Activated CD4-positive, alpha-beta memory T cell treated with anti-CD3 and anti-CD28 coated beads for 36 hours (primary cell): ENCODE measurements around the gene DUSP22. TPM values are rescaled to one million over a fixed set of nuclear protein-coding genes. Genes with fewer than 3 reads are reported as not detected.

Source experiments
- CTCF ChIA-PET: fragments of 350-600 bp; sonication (Branson Sonifier 250); formaldehyde crosslinking; loops from one replicate; lab custom pipeline; 2021; ENCODE audit warnings: antibody characterized with exemption, inconsistent platforms; lab: Charles Lee
- POLR2A ChIA-PET: fragments of 350-600 bp; sonication (Branson Sonifier 250); formaldehyde crosslinking; loops from one replicate; lab custom pipeline; 2021; ENCODE audit warnings: antibody characterized with exemption; lab: Charles Lee
- DNase-seq: peaks from one replicate; pipeline ENCODE4 v3.0.0-alpha.2; 2020
- H3K27ac Mint-ChIP-seq: one replicate; pipeline ENCODE4 v1.8.0; 2021; ENCODE audit warnings: mixed read lengths
- H3K27me3 Mint-ChIP-seq: one replicate; pipeline ENCODE4 v1.8.0; 2021; ENCODE audit warnings: mixed read lengths
- H3K36me3 Mint-ChIP-seq: one replicate; pipeline ENCODE4 v1.8.0; 2021; ENCODE audit warnings: mixed read lengths
- H3K4me1 Mint-ChIP-seq: one replicate; pipeline ENCODE4 v1.8.0; 2021; ENCODE audit warnings: low read depth, mixed read lengths
- H3K4me3 Mint-ChIP-seq: one replicate; pipeline ENCODE4 v1.8.0; 2021; ENCODE audit warnings: mild to moderate bottlenecking, mixed read lengths
- H3K9me3 Mint-ChIP-seq: one replicate; pipeline ENCODE4 v1.8.0; 2021; ENCODE audit warnings: mixed read lengths
- intact Hi-C: fragments of 100-400 bp; cut with micrococcal nuclease; formaldehyde crosslinking; loops from one replicate; pipeline ENCODE4 v1.15.1; 2023
- total RNA-seq, 2 experiments: library from RNA; stranded (reverse); gene quantifications; one replicate each; pipeline ENCODE4 v1.2.3, GENCODE V29; 2021

The DUSP22 gene
- total RNA-seq, 2 experiments from 2014 or later = 28.0 to 28.7 TPM

GRCh38 chr6:381742-382461 is 89.6 kb downstream of the DUSP22 start:
- intact Hi-C loops = no loop called here
- DNase-seq = no peak
- H3K36me3 Mint-ChIP-seq = no peaks in the 10 kb centered on the region
- H3K27ac Mint-ChIP-seq = no peak overlapping the region
- no peaks in the 10 kb centered on the region for H3K4me1 Mint-ChIP-seq
- no peaks in the 10 kb centered on the region for H3K9me3 Mint-ChIP-seq
- H3K4me3 Mint-ChIP-seq = no peak overlapping the region
- POLR2A ChIA-PET = no interaction called here
- CTCF ChIA-PET = no interaction called here
- H3K27me3 Mint-ChIP-seq = peaks cover 37% of the 10 kb centered on the region

- Mint-ChIP-seq H3K36me3 (no peaks in the 10 kb centered on the region), H3K4me3 (no peak overlapping the region), H3K9me3 (no peaks in the 10 kb centered on the region), H3K27ac (no peak overlapping the region), H3K27me3 (peaks cover 35% of the 10 kb centered on the region), H3K4me1 (no peaks in the 10 kb centered on the region)
- CTCF ChIA-PET = no interaction called here
- no peak for DNase-seq
- POLR2A ChIA-PET = no interaction called here
- intact Hi-C loops = no loop called here
Observed at GRCh38 chr6:382883-383810, 90.9 kb downstream of the DUSP22 start.

- intact Hi-C loops = no loop called here
- Mint-ChIP-seq H3K4me3 (no peak overlapping the region), H3K9me3 (no peaks in the 10 kb centered on the region), H3K27ac (no peak overlapping the region), H3K36me3 (no peaks in the 10 kb centered on the region), H3K4me1 (peaks cover 3% of the 10 kb centered on the region), H3K27me3 (peaks cover 33% of the 10 kb centered on the region)
- ChIA-PET CTCF (interaction anchor here (0.5 kb wide), 1 partner anchor 12 kb away, joined by 3 read pairs; no protein-coding TSS in a partner anchor), POLR2A (no interaction called here)
- DNase-seq = no peak
Observed at GRCh38 chr6:383856-384255, 91.6 kb downstream of the DUSP22 start.

- POLR2A ChIA-PET = no interaction called here
- Mint-ChIP-seq H3K27me3 (peaks cover 31% of the 10 kb centered on the region), H3K36me3 (no peaks in the 10 kb centered on the region), H3K9me3 (no peaks in the 10 kb centered on the region), H3K27ac (no peak overlapping the region), H3K4me3 (no peak overlapping the region), H3K4me1 (peaks cover 13% of the 10 kb centered on the region)
- intact Hi-C loops = no loop called here
- CTCF ChIA-PET = no interaction called here
- DNase-seq = no peak
Observed at GRCh38 chr6:384898-385297, 92.6 kb downstream of the DUSP22 start.

GRCh38 chr6:385614-386013 is 93.3 kb downstream of the DUSP22 start:
- DNase-seq = no peak
- no peak overlapping the region for H3K4me3 Mint-ChIP-seq
- intact Hi-C loops = no loop called here
- H3K27ac Mint-ChIP-seq = no peak overlapping the region
- POLR2A ChIA-PET = no interaction called here
- no peaks in the 10 kb centered on the region for H3K36me3 Mint-ChIP-seq
- no peaks in the 10 kb centered on the region for H3K9me3 Mint-ChIP-seq
- peaks cover 18% of the 10 kb centered on the region for H3K4me1 Mint-ChIP-seq
- CTCF ChIA-PET = no interaction called here
- H3K27me3 Mint-ChIP-seq = peaks cover 26% of the 10 kb centered on the region

- Mint-ChIP-seq H3K9me3 (no peaks in the 10 kb centered on the region), H3K27ac (no peak overlapping the region), H3K4me1 (peaks cover 24% of the 10 kb centered on the region), H3K4me3 (no peak overlapping the region), H3K36me3 (peaks cover 5% of the 10 kb centered on the region), H3K27me3 (peaks cover 17% of the 10 kb centered on the region)
- no peak for DNase-seq
- POLR2A ChIA-PET = no interaction called here
- intact Hi-C loops = no loop called here
- CTCF ChIA-PET = interaction anchor here (1.0 kb wide), 1 partner anchor 207 kb away, joined by 5 read pairs; no protein-coding TSS in a partner anchor
Observed at GRCh38 chr6:386688-387266, 94.5 kb downstream of the DUSP22 start.

- Mint-ChIP-seq H3K27me3 (peaks cover 15% of the 10 kb centered on the region), H3K4me3 (no peak overlapping the region), H3K9me3 (no peaks in the 10 kb centered on the region), H3K36me3 (peaks cover 8% of the 10 kb centered on the region), H3K4me1 (peaks cover 24% of the 10 kb centered on the region), H3K27ac (no peak overlapping the region)
- ChIA-PET CTCF (interaction anchor here (0.8 to 1.0 kb wide), 2 partner anchors 206 to 335 kb away, joined by 4 to 5 read pairs; no protein-coding TSS in a partner anchor), POLR2A (no interaction called here)
- intact Hi-C loops = no loop called here
- no peak for DNase-seq
Observed at GRCh38 chr6:387293-387741, 95.0 kb downstream of the DUSP22 start.

GRCh38 chr6:388202-388903 is 96.1 kb downstream of the DUSP22 start:
- no peaks in the 10 kb centered on the region for H3K9me3 Mint-ChIP-seq
- DNase-seq = no peak
- peaks cover 24% of the 10 kb centered on the region for H3K4me1 Mint-ChIP-seq
- POLR2A ChIA-PET = interaction anchor here (1.1 to 1.3 kb wide), 2 partner anchors 178 to 190 kb away, joined by 3 to 5 read pairs; no protein-coding TSS in a partner anchor
- H3K27me3 Mint-ChIP-seq = peaks cover 12% of the 10 kb centered on the region
- intact Hi-C loops = loop anchor here (2.0 kb wide), 2 partner anchors 70 to 322 kb away; no protein-coding TSS in a partner anchor
- no peak overlapping the region for H3K4me3 Mint-ChIP-seq
- CTCF ChIA-PET = interaction anchor here (0.8 to 6.3 kb wide), 4 partner anchors 198 to 334 kb away, joined by 3 to 54 read pairs (median 4); no protein-coding TSS in a partner anchor
- H3K36me3 Mint-ChIP-seq = peaks cover 17% of the 10 kb centered on the region
- no peak overlapping the region for H3K27ac Mint-ChIP-seq

- Mint-ChIP-seq H3K9me3 (peaks cover 3% of the 10 kb centered on the region), H3K4me3 (peak overlapping the region; percentile 94), H3K27ac (peak overlapping the region; percentile 99), H3K27me3 (peaks cover 11% of the 10 kb centered on the region), H3K4me1 (peaks cover 29% of the 10 kb centered on the region), H3K36me3 (peaks cover 24% of the 10 kb centered on the region)
- ChIA-PET CTCF (interaction anchor here (0.6 to 6.3 kb wide), 16 partner anchors 9 to 241 kb away, joined by 3 to 54 read pairs (median 3); no protein-coding TSS in a partner anchor), POLR2A (interaction anchor here (0.6 to 11.8 kb wide), 17 partner anchors 14 to 200 kb away, joined by 3 to 191 read pairs (median 6); partner anchors contain the start of gene DUSP22)
- intact Hi-C loops = loop anchor here (1.0 to 2.0 kb wide), 7 partner anchors 70 to 322 kb away; no protein-coding TSS in a partner anchor
- no peak for DNase-seq
Observed at GRCh38 chr6:389143-389542, 96.9 kb downstream of the DUSP22 start.

- Mint-ChIP-seq H3K27ac (peak overlapping the region; percentile 99), H3K27me3 (peaks cover 9% of the 10 kb centered on the region), H3K9me3 (peaks cover 3% of the 10 kb centered on the region), H3K4me1 (peaks cover 31% of the 10 kb centered on the region), H3K4me3 (peak overlapping the region; percentile 94), H3K36me3 (peaks cover 28% of the 10 kb centered on the region)
- intact Hi-C loops = loop anchor here (1.0 to 10.0 kb wide), 12 partner anchors 15 to 993 kb away; no protein-coding TSS in a partner anchor
- DNase-seq = peak; percentile 58
- ChIA-PET CTCF (interaction anchor here (0.6 to 6.3 kb wide), 20 partner anchors 10 to 265 kb away, joined by 3 to 54 read pairs (median 3); no protein-coding TSS in a partner anchor), POLR2A (interaction anchor here (0.6 to 11.8 kb wide), 19 partner anchors 13 to 200 kb away, joined by 3 to 191 read pairs (median 6); partner anchors contain the start of gene DUSP22)
Observed at GRCh38 chr6:389622-390021, 97.3 kb downstream of the DUSP22 start.
